ENCODE results near the gene FAM120C.

The FAM120C gene

GRCh38 chrX:54171091-54171490, 12.0 kb downstream of the FAM120C start:
- no peak for DNase-seq (ENCODE audit: low spot score)

DNA sequence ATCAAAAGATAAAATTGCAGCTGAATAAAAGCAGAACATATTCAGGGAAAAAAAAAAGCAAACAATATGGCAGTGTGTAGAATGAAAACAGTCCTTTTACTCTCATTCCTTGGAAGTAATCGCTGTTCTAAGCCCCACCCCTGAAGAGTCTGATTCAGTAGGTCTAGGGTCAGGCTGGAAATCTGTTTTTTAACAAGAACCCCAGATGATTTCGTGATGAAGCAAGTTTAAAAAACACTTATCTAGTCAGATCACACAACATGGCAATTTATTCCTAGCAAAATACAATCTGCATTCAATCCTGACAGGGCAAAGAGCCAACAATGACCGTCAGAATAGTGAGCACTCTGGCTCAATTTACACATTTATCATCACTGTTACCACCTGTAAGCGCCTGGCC, 16.1 kb downstream of the FAM120C start:
- no peak for DNase-seq (ENCODE audit: low spot score)

GRCh38 chrX:54157561-54157960, 25.5 kb downstream of the FAM120C start:
- DNase-seq (ENCODE audit: low spot score), result peak; percentile 4

- no peak for DNase-seq (ENCODE audit: low spot score)
Observed at GRCh38 chrX:54134269-54134668, 48.8 kb downstream of the FAM120C start.

GRCh38 chrX:54116391-54116790, 66.7 kb downstream of the FAM120C start:
- DNase-seq (ENCODE audit: low spot score), result no peak

DNA sequence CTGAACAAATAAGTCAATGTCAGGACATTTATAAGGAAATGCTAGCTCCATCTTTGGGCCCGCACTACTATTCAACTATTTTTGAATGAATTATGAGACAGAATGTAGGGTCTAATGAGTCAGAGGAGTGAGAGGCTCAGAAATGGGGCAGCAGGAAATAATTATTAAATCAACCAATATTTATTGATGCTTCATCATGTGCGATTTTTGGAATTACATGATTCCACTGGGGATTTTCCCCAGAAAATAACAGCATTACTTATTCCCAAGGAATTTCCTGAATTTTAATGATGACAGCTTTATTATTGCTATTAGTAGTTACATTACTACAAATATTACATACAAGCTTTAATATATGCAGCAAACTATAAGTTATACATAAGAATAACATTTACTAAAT, 89.5 kb downstream of the FAM120C start:
- DNase-seq (ENCODE audit: low spot score), result no peak

GRCh38 chrX:54093159-54093558, 89.9 kb downstream of the FAM120C start:
- DNase-seq (ENCODE audit: low spot score), result no peak

- no peak for DNase-seq (ENCODE audit: low spot score)
Observed at GRCh38 chrX:54090880-54091279, 92.2 kb downstream of the FAM120C start.

DNA sequence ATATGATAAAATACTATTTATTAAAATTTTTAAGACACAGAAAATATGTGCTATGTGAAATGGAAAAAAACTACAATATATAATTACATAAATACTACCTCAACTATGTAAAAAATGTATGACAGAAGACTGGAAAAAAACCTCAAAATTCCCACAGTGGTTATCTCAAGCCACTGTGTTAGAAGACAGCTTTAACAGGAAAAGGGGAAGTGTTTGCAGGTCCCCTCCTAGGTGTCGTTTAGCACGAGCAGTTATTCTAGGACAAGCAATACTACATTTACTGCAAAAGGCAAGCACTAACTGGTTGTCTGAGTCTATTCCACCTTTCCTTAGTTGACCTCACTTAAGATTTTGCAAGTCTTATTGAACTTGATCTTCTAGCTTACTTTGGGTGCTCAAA, 93.9 kb downstream of the FAM120C start:
- no peak for DNase-seq (ENCODE audit: low spot score)

GRCh38 chrX:54087661-54088060, 95.4 kb downstream of the FAM120C start:
- no peak for DNase-seq (ENCODE audit: low spot score)

GRCh38 chrX:54085666-54086065, 97.4 kb downstream of the FAM120C start:
- DNase-seq (ENCODE audit: low spot score), result no peak

GRCh38 chrX:54076903-54077302, 106.2 kb downstream of the FAM120C start:
- no peak for DNase-seq (ENCODE audit: low spot score)

- DNase-seq (ENCODE audit: low spot score), result no peak
Observed at GRCh38 chrX:54074826-54075225, 108.2 kb downstream of the FAM120C start.

- no peak for DNase-seq (ENCODE audit: low spot score)
Observed at GRCh38 chrX:54067766-54068165, 115.3 kb downstream of the FAM120C start.

GRCh38 chrX:54066841-54067240, 116.2 kb downstream of the FAM120C start:
- DNase-seq (ENCODE audit: low spot score), result no peak

GRCh38 chrX:54064564-54064963, 118.5 kb downstream of the FAM120C start:
- DNase-seq (ENCODE audit: low spot score), result no peak

DNA sequence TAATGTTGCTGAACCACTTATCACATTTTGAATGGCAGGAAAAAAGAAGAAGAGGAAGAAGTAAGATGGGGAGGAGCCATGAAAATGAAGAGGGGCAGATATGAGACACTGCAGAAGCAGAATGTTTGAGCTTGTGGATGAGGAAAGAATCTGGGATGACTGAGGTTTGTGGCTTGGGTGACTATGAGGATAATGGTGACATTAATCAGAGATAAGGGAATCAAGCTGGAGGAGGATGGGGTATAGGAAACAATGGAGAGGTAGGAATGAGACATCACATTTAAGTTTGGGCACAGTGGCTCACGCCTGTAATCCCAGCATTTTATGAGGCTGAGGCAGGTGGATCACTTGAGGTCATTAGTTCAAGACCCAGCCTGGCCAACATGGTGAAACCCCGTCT, 119.7 kb downstream of the FAM120C start:
- DNase-seq (ENCODE audit: low spot score), result no peak

GRCh38 chrX:54049801-54050200, 133.3 kb downstream of the FAM120C start:
- no peak for DNase-seq (ENCODE audit: low spot score)

GRCh38 chrX:54048412-54048811, 134.6 kb downstream of the FAM120C start:
- DNase-seq (ENCODE audit: low spot score), result no peak

DNA sequence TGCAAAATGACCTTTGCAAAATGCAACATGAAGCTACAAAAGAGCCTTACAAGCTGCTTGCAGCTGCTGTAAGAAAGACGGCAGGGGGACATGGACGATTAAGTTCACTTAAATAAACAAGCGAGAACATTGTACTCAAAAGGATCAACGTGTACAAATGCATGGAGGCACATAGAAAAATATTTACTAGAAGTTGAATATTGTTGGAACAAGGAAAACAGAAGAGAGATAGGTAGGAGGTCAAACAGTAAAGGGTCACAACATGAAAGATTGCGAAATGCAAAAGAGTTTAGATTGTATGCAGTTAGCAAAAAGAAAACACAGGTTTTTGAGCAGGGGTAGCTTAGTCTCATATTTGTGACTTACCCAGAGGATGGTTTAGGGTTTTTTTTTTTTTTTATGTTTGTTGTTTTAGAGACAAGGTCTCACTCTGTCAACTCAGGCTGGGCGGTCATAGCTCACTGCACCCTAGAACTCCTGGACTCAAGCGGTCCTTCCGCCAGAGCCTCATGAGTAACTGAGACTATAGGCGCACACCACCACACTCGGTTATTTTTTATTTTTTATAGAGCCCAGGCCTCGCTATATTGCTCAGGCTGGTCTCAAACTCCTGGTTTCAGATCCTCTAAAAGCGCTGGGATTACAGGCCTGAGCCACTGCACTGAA, 137.4 kb downstream of the FAM120C start:
- DNase-seq (ENCODE audit: low spot score), result no peak

DNA sequence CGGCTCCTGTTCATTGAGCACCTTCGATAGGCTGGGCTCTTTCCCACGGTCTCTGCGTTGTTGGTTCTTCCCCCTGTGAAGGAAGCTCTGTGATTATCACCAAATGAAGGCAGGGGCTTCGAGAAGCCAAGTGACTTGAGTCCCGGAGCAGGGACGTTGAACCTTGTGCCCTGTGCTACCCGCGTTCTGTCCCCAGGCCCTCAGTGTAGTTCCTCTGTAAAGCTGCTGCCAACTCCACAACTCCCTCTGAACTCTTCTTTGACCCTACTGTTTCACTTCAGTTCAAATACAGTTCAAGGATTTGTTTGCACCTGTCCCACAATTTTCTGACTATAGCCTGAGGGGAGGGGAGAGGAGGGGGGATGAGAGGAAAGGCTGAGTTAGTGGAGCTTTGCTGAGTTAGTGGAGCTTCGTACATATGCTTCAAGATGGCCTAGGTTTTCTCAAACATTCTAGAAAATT, 138.1 kb downstream of the FAM120C start:
- DNase-seq (ENCODE audit: low spot score), result no peak

GRCh38 chrX:54044126-54044876, 138.8 kb downstream of the FAM120C start, which contains the start of gene PHF8:
TSS of gene PHF8 (minus strand) at chrX:54044473. CDS start at chrX:54042728, 1,745 bp downstream.
- DNase-seq (ENCODE audit: low spot score), result peak; percentile 87

- DNase-seq (ENCODE audit: low spot score), result peak; percentile 28
Observed at GRCh38 chrX:54043541-54044125, 139.4 kb downstream of the FAM120C start.

Data from germinal center (tissue), 1 donor.